Fibroblast of mammary gland (primary cell): Measurements from ENCODE around the gene TTC8.
"Not testable (repeated sequence)": the region's sequence is repeated elsewhere in the genome, so short reads cannot be mapped to it uniquely, and the experiment has no call there.

ENCODE experiments used
- DNase-seq: peaks from one replicate; pipeline ENCODE4 v3.0.0-alpha.2; 2010; ENCODE audit warnings: low read depth
- H3K4me3 ChIP-seq: 2 replicates; pipeline ENCODE4 v1.5.1; 2011; ENCODE audit warnings: low read depth, mild to moderate bottlenecking, low read length, moderate library complexity; ENCODE audit not compliant: control insufficient read depth
- TF ChIP-seq, protein P1 (sequence below): conservative IDR thresholded peaks from 2 replicates; pipeline ENCODE4 v1.5.1; 2011; ENCODE audit warnings: low read depth, low read length, inconsistent platforms; ENCODE audit not compliant: control insufficient read depth, insufficient read depth

Gene TTC8

DNA sequence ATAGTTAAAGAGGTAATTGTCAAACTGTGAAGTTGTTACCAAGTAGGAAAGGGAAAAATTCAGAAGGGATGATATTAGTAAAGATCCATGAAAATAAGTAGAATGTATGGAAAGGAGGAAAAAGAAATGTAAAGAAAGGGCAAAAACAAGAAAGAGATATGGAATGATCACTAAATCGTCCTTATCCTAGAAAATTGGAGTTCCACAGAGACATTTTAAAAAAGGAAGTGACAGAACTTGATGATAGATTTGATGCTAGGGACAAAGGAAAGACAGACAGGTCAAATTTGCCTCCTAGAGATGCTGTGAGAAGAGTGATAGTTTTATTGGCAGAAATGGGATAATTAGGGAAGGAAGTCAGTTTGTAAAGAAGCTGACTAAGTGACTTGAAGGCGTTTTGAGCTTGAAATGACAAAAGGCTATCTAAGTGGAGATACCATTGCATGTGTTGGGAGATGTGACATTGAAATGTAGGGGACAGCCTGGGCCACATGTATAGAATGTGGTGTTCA, 20.6 kb downstream of the TTC8 start:
- no peak for DNase-seq
- no peak overlapping the region for H3K4me3 ChIP-seq
- TF ChIP-seq, protein P1, sequence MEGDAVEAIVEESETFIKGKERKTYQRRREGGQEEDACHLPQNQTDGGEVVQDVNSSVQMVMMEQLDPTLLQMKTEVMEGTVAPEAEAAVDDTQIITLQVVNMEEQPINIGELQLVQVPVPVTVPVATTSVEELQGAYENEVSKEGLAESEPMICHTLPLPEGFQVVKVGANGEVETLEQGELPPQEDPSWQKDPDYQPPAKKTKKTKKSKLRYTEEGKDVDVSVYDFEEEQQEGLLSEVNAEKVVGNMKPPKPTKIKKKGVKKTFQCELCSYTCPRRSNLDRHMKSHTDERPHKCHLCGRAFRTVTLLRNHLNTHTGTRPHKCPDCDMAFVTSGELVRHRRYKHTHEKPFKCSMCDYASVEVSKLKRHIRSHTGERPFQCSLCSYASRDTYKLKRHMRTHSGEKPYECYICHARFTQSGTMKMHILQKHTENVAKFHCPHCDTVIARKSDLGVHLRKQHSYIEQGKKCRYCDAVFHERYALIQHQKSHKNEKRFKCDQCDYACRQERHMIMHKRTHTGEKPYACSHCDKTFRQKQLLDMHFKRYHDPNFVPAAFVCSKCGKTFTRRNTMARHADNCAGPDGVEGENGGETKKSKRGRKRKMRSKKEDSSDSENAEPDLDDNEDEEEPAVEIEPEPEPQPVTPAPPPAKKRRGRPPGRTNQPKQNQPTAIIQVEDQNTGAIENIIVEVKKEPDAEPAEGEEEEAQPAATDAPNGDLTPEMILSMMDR: no peak

DNA sequence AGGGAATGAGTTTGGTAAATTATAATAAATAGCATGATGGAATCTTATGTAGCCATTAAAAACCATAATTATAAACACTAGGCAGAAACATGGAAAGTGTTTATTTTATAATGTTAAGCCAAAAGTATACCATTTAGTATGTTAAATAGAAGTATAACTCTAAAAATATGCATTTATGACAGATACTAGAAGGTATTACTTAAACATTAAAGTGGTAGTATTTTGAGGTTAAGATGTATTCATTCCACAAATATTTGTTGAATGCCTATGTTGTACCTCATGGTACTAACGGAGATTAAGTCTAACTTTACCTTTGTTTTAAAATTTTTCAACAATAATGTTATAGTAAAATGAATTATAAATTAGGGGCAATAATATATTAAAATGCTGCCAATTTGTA, 24.1 kb downstream of the TTC8 start:
- DNase-seq: no peak
- TF ChIP-seq, protein P1: no peak
- no peak overlapping the region for H3K4me3 ChIP-seq

- DNase-seq: peak; percentile 30
- TF ChIP-seq, protein P1: no peak
- H3K4me3 ChIP-seq: no peak overlapping the region
Observed at GRCh38 chr14:88849716-88850115, 25.3 kb downstream of the TTC8 start.

DNA sequence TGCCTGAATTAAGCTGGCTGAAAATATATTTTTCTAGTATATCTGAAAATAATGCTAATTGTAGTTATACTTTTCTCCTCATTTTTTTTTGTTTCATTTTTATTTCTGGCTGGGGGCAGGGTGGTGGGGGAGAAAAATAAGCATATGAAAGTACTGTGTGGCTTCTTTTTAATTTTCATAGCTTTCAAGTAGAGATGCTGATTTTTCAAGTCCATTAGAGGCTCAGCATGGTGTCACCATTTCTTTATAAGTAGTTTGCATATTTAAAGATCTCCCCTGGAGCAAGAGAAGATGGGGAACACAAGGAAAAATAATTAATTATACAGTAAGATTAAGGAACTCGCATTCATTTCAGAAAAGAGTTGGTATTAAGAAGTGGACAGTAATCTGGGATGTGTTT, 27.1 kb downstream of the TTC8 start:
- no peak for DNase-seq
- H3K4me3 ChIP-seq: no peak overlapping the region
- TF ChIP-seq, protein P1: no peak

GRCh38 chr14:88852632-88853031, 28.2 kb downstream of the TTC8 start:
- no peak for DNase-seq
- TF ChIP-seq, protein P1: no peak
- H3K4me3 ChIP-seq: no peak overlapping the region

- TF ChIP-seq, protein P1: no peak
- DNase-seq: no peak
- no peak overlapping the region for H3K4me3 ChIP-seq
Observed at GRCh38 chr14:88853129-88853528, 28.7 kb downstream of the TTC8 start.

DNA sequence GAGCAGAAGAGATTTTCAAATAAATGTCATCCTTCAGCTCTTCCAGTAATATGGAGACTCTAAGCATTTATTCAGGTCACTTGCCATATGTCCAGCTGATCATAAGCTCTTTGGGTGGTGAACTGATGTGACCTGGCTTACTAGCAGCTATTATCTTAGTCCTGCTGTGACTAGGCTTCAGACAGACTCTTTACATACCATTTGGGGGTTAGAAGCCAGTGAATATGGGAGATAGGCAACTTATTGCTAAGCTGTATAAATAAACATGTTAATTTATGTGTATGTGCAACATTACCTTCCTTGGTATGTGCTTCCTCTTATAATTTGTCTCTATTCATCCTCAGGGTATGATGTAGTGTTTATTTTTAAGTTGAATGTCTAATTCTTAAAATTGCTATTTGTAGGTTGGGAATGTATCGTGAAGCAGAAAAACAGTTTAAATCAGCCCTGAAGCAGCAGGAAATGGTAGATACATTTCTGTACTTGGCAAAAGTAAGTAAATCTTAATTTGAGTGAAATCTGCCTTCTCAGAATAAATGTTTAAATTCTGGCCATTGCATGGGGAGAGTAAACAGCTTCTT, 32.4 kb downstream of the TTC8 start:
- TF ChIP-seq, protein P1: no peak
- no peak for DNase-seq
- no peak overlapping the region for H3K4me3 ChIP-seq

DNA sequence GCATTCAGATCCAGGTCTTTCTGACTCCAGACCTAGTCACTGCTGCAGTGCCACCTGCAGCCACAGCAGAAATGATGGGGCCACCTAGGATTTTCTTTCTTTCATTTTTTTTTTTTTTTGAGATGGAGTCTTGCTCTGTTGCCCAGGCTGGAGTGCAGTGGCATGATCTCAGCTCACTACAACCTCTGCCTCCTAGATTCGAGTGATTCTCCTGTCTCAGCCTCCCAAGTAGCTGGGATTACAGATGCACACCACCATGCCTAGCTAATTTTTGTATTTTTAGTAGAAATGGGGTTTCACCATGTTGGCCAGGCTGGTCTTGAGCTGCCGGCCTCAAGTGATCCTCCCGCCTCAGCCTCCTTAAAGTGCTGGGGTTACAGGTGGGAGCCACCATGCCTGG, 33.4 kb downstream of the TTC8 start:
- not testable (repeated sequence) for DNase-seq, H3K4me3 ChIP-seq

- DNase-seq, H3K4me3 ChIP-seq: not testable (repeated sequence)
Observed at GRCh38 chr14:88859118-88859517, 34.7 kb downstream of the TTC8 start.
